HepG2 (cell line): ENCODE measurements around the gene SLC29A3. TPM values are rescaled to one million over a fixed set of nuclear protein-coding genes. Genes with fewer than 3 reads are reported as not detected.

Source experiments
- ATF4 ChIP-seq, 2 experiments: fragments of 450-650 bp in 1 of 2; sonication (generic) in 1 of 2; formaldehyde crosslinking; IDR thresholded peaks; 2 replicates each; pipeline versions ENCODE4 v1.5.0 to v1.8.0; 2020 to 2022; ENCODE audit warnings: mild to moderate bottlenecking in 1 of 2, missing genetic modification reagents in 1 of 2
- DNMT3B ChIP-seq: conservative IDR thresholded peaks from 2 replicates; pipeline ENCODE4 v1.6.1; 2016; ENCODE audit warnings: missing biosample characterization, control low read depth
- DRAP1 ChIP-seq: IDR thresholded peaks from 2 replicates; pipeline ENCODE4 v1.6.1; 2016; ENCODE audit warnings: missing genetic modification reagents, missing compliant biosample characterization
- E2F2 ChIP-seq: sonication (generic); formaldehyde crosslinking; IDR thresholded peaks from 2 replicates; pipeline ENCODE4 v1.4.0; 2020; ENCODE audit warnings: missing genetic modification reagents, borderline replicate concordance
- FOXP1 ChIP-seq, 2 experiments: fragments of 450-650 bp in 1 of 2; IDR thresholded peaks; 2 replicates each; pipeline ENCODE4 v1.6.1; 2017 to 2018; ENCODE audit warnings: antibody characterized with exemption in 1 of 2
- MED1 ChIP-seq: sonication (generic); formaldehyde crosslinking; IDR thresholded peaks from 2 replicates; pipeline ENCODE4 v1.4.0; 2020; ENCODE audit warnings: missing genetic modification reagents
- MYNN ChIP-seq: sonication (generic); formaldehyde crosslinking; IDR thresholded peaks from 2 replicates; pipeline ENCODE4 v1.4.0; 2020; ENCODE audit warnings: mild to moderate bottlenecking, low read depth, missing genetic modification reagents
- MZF1 ChIP-seq: sonication (generic); formaldehyde crosslinking; IDR thresholded peaks from 2 replicates; pipeline ENCODE4 v1.8.1; 2023; ENCODE audit warnings: mild to moderate bottlenecking, missing genetic modification reagents, borderline replicate concordance
- PRDM15 ChIP-seq: sonication (generic); formaldehyde crosslinking; IDR thresholded peaks from 2 replicates; pipeline ENCODE4 v1.4.0; 2020; ENCODE audit warnings: missing genetic modification reagents
- RBM22 ChIP-seq: fragments of 200-400 bp; formaldehyde crosslinking; optimal IDR thresholded peaks from 2 replicates; pipeline ENCODE3; 2017; ENCODE audit warnings: mild to moderate bottlenecking, low read length, moderate library complexity
- THAP11 ChIP-seq: IDR thresholded peaks from 2 replicates; pipeline ENCODE4 v1.6.1; 2016; ENCODE audit warnings: missing biosample characterization, missing genetic modification reagents
- ZBTB40 ChIP-seq, 2 experiments: fragments of 450-650 bp in 1 of 2; sonication (generic) in 1 of 2; formaldehyde crosslinking in 1 of 2; IDR thresholded peaks; 2 replicates each; pipeline versions ENCODE4 v1.6.1 to v1.8.0; 2016 to 2022; ENCODE audit warnings: antibody characterized with exemption in 1 of 2, mild to moderate bottlenecking in 1 of 2, missing genetic modification reagents in 1 of 2
- ZNF850 ChIP-seq: sonication (generic); formaldehyde crosslinking; conservative IDR thresholded peaks from 2 replicates; pipeline ENCODE4 v1.9.0; 2021; ENCODE audit warnings: mild to moderate bottlenecking, missing genetic modification reagents
- polyA plus RNA-seq, 8 experiments: library from polyadenylated mRNA; depleted of rRNA in 3 of 8; stranded (reverse) in 7 of 8; unstranded in 1 of 8; fragments of >200 nt; fragmentation: Illumina TruSeq in 4 of 8; extraction: Trizol in 4 of 8; gene quantifications; 2 replicates each; pipeline versions ENCODE4 v1.2.1 to v1.2.3, GENCODE V29; 2011 to 2016; ENCODE audit warnings: low read depth in 4 of 8, missing spikeins in 1 of 8, mixed read lengths in 1 of 8; ENCODE audit not compliant: insufficient read depth in 1 of 8
- total RNA-seq, 5 experiments: library from RNA; depleted of rRNA; stranded (reverse); fragments of >200 nt; fragmentation: Illumina TruSeq; extraction: Trizol; gene quantifications; 2 replicates each; pipeline ENCODE4 v1.2.3, GENCODE V29; 2016; ENCODE audit warnings: low read depth in 1 of 5

SLC29A3 gene
- total and polyA plus RNA-seq, 2 of the 13 experiments (the other 11 are each of a cell fraction or from before 2014, with no cell fraction given), result 8.6 to 11.8 TPM

GRCh38 chr10:71334221-71334791 lies 15.2 kb downstream of the SLC29A3 start (continued):
- TF ChIP-seq DRAP1 (peak; percentile 43; the same call in 1 of the 2 replicates), MED1 (CRISPR knock-in tag) (peak; percentile 38), ZNF850 (no peak), ZBTB40 (IDR thresholded peaks at IDR 0.05) (no peak), ZBTB40 (CRISPR knock-in tag; IDR thresholded peaks at IDR 0.05) (no peak; the same call in 1 of the 2 replicates), RBM22 (no peak), MYNN (CRISPR knock-in tag) (no peak), DNMT3B (no peak), MZF1 (CRISPR knock-in tag) (no peak), FOXP1 (IDR thresholded peaks at IDR 0.05) (peak; percentile 71), FOXP1 (CRISPR knock-in tag; IDR thresholded peaks at IDR 0.05) (peak; percentile 92), THAP11 (CRISPR knock-in tag) (peak; percentile 42), E2F2 (CRISPR knock-in tag) (no peak), PRDM15 (CRISPR knock-in tag) (no peak), ATF4 (CRISPR knock-in tag; IDR thresholded peaks at IDR 0.05) (peak in 1 of 2 experiments; percentile 45; a peak in 1 of 4 replicates)
